Mesothelial cell of epicardium (in vitro differentiated cells): ENCODE data around the gene SENP1. TPM values are rescaled to one million over a fixed set of nuclear protein-coding genes. Genes with fewer than 3 reads are reported as not detected.
"Not testable (repeated sequence)": the region's sequence is repeated elsewhere in the genome, so short reads cannot be mapped to it uniquely, and the experiment has no call there.

Source experiments
- DNase-seq, 2 experiments: peaks; one replicate each; pipeline ENCODE4 v3.0.0; 2021; ENCODE audit warnings: low spot score in 2 of 2; ENCODE audit not compliant: unreplicated experiment in 2 of 2
- H3K27ac Mint-ChIP-seq: 2 replicates; pipeline ENCODE4 v1.8.0; 2021; ENCODE audit warnings: mixed read lengths
- H3K27me3 Mint-ChIP-seq: 2 replicates; pipeline ENCODE4 v1.8.0; 2021; ENCODE audit warnings: low read depth, mixed read lengths
- H3K36me3 Mint-ChIP-seq: 2 replicates; pipeline ENCODE4 v1.8.0; 2021; ENCODE audit warnings: mixed read lengths
- H3K4me1 Mint-ChIP-seq: 2 replicates; pipeline ENCODE4 v1.8.0; 2021; ENCODE audit warnings: mixed read lengths
- H3K4me3 Mint-ChIP-seq: 2 replicates; pipeline ENCODE4 v1.8.0; 2021; ENCODE audit warnings: mild to moderate bottlenecking, moderate library complexity, mixed read lengths
- H3K9me3 Mint-ChIP-seq: 2 replicates; pipeline ENCODE4 v1.8.0; 2021; ENCODE audit warnings: mixed read lengths
- CTCF ChIP-seq: fragments of 200-600 bp; sonication (generic); IDR thresholded peaks from one replicate; pipeline ENCODE4 v1.5.0; 2021; ENCODE audit warnings: antibody characterized with exemption; ENCODE audit not compliant: unreplicated experiment
- total RNA-seq: library from RNA; stranded (reverse); gene quantifications from 3 replicates; pipeline ENCODE4 v1.2.1, GENCODE V29; 2021

Gene SENP1
- total RNA-seq, 1 donor from 2014 or later = 31.1 TPM

GRCh38 chr12:48119834-48120195 is 13.9 kb upstream of the SENP1 start:
- Mint-ChIP-seq H3K27ac (peak overlapping the region; percentile 74), H3K4me1 (peaks cover 41% of the 10 kb centered on the region)
- DNase-seq = no peak

GRCh38 chr12:48119078-48119833 is 13.4 kb upstream of the SENP1 start, which contains the start of gene PFKM:
PFKM (plus strand) TSS chr12:48119364; CDS start chr12:48122775, 3,411 bp downstream.
- Mint-ChIP-seq H3K4me3 (peak within 1 kb of the TSS; percentile 99), H3K27me3 (peaks cover 13% of the 10 kb centered on the region), H3K9me3 (no peaks in the 10 kb centered on the region), H3K27ac (peak within 1 kb of the TSS; percentile 96), H3K36me3 (peaks cover 8% of the 10 kb centered on the region), H3K4me1 (peaks cover 41% of the 10 kb centered on the region)
- TF ChIP-seq CTCF = no peak
- peak; percentile 55 to 72 for DNase-seq

More at GRCh38 chr12:48119834-48120195, 13.9 kb upstream of the SENP1 start:
- peak overlapping the region; percentile 99 for H3K4me3 Mint-ChIP-seq
- TF ChIP-seq CTCF = no peak
- H3K36me3 Mint-ChIP-seq = peaks cover 9% of the 10 kb centered on the region
- no peaks in the 10 kb centered on the region for H3K9me3 Mint-ChIP-seq
- peaks cover 7% of the 10 kb centered on the region for H3K27me3 Mint-ChIP-seq

GRCh38 chr12:48118284-48118871 is 12.5 kb upstream of the SENP1 start:
- H3K27me3 Mint-ChIP-seq = peaks cover 17% of the 10 kb centered on the region
- H3K27ac Mint-ChIP-seq = peak overlapping the region; percentile 96
- H3K36me3 Mint-ChIP-seq = peaks cover 5% of the 10 kb centered on the region
- no peak for DNase-seq
- H3K4me3 Mint-ChIP-seq = peak overlapping the region; percentile 99
- H3K9me3 Mint-ChIP-seq = no peaks in the 10 kb centered on the region
- TF ChIP-seq CTCF = no peak
- peaks cover 41% of the 10 kb centered on the region for H3K4me1 Mint-ChIP-seq

DNA sequence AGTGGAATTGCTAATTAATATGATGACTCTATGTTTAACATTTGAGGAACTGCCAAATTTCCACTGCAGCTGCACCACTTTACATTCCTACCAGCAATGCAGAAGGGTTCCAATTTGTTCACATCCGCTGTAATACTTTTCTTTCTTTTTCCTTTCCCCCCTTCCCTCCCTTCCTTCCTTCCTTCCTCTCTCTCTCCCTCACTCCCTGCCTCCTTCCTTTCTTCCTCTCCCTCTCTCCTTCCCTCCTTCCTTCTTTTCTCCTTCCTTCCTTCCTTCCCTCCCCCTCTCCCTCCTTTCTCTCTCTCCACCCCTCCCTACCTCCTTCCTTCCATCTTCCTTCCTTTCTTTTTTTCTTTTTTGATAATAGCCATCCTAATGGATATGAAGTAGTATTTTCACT is 10.1 kb upstream of the SENP1 start:
- peaks cover 17% of the 10 kb centered on the region for H3K27me3 Mint-ChIP-seq
- no peak overlapping the region for H3K27ac Mint-ChIP-seq
- no peak overlapping the region for H3K4me3 Mint-ChIP-seq
- H3K36me3 Mint-ChIP-seq = no peaks in the 10 kb centered on the region
- H3K4me1 Mint-ChIP-seq = peaks cover 31% of the 10 kb centered on the region
- no peak for TF ChIP-seq CTCF
- no peaks in the 10 kb centered on the region for H3K9me3 Mint-ChIP-seq
- DNase-seq = no peak

DNA sequence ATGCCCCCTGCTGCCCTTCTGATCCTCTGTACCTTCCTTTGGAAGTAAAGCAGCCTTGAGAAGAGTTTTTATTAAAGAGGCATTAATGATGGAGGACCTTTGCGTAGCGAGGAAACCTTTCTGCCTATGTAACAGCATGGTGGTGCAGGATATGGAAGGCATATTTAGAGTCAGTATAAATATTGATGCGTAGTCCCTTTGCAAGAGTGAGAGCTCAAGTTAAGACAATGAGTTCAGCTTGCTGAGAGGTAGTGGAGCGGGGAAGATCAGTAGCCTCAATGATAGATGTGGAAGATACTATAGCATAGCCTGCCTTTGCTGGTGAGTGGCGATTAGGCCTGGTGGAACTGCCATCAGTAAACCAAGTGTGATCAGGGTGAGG is 5.4 kb upstream of the SENP1 start:
- H3K27me3 Mint-ChIP-seq = peaks cover 28% of the 10 kb centered on the region
- not testable (repeated sequence) for H3K4me3 Mint-ChIP-seq, H3K4me1 Mint-ChIP-seq

DNA sequence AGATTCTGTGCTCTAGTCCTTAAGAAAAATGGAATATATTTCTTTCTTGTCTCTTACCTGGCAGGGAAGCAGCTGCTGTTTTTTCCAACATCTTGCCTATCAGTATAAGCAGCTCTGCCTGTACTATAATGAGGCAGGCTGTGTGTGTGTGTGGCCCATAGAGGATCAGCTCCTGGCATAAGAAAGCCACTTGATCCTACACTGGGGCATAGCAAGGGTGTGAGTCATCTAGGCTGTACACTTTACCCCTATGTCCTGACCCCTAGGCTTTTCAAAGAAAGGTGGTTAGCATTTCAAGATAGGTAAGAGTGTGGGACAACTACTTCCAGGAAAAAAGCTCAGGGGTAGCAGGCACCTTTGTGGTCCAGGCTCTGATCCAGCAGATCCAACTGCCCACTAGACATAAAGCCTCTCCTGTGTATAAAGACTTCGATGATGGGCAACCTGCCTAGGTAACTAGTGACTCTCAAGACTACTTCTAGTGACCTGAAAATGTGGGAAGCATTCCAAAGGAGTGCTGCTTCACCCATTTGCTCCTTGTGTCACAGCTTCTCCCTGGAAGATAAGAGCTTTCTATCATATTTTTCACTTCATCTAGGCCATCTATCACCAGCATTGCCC is 4.9 kb upstream of the SENP1 start:
- Mint-ChIP-seq H3K4me1 (peaks cover 10% of the 10 kb centered on the region), H3K36me3 (no peaks in the 10 kb centered on the region), H3K9me3 (no peaks in the 10 kb centered on the region)

More for the DNA sequence above, 5.4 kb upstream of the SENP1 start:
- not testable (repeated sequence) for H3K36me3 Mint-ChIP-seq, H3K27ac Mint-ChIP-seq, DNase-seq, H3K9me3 Mint-ChIP-seq

More for the DNA sequence above, 4.9 kb upstream of the SENP1 start:
- TF ChIP-seq CTCF = no peak
- H3K27ac Mint-ChIP-seq = no peak overlapping the region
- no peak overlapping the region for H3K4me3 Mint-ChIP-seq
- no peak for DNase-seq
- H3K27me3 Mint-ChIP-seq = peaks cover 28% of the 10 kb centered on the region
